ENCODE data around the gene POU2F2. TPM values are rescaled to one million over a fixed set of nuclear protein-coding genes. Genes with fewer than 3 reads are reported as not detected.

The POU2F2 gene
- total and polyA plus RNA-seq, 2 donors (not counting 3 experiments of a cell fraction or from before 2014, with no cell fraction given): 4.0 to 4.1 TPM

DNA sequence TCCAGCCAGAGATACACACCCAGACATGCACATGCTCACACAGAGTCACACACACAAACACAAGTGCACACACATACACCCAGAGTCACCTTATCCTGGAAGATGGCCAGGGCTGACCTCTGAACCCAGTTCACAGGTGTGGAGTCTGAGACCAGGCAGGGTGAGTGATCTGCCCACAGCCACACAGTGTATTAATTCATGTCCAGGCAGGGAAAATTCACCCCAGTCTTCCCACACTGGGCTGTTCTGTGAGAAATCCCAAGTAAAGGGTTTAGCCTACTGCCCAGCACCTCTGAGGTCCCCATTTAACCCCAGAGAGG is 2.0 kb downstream of the POU2F2 start:
- DNase-seq (ENCODE audit: low read depth, low spot score): no peak
- Histone ChIP-seq H4K20me1 (replicated peaks; ENCODE audit: control insufficient read depth, extremely low read depth, insufficient read depth, low read length) (no peaks in the 10 kb centered on the region), H2AFZ (ENCODE audit: low read depth, low read length) (no peak overlapping the region), H3K9me1 (replicated peaks; ENCODE audit: control insufficient read depth, extremely low read depth, insufficient read depth, low read length) (no peaks in the 10 kb centered on the region), H3K79me2 (ENCODE audit: control insufficient read depth, insufficient read depth, low read length) (no peaks in the 10 kb centered on the region), H3K4me2 (ENCODE audit: insufficient read depth, low read length) (no peak overlapping the region), H3K27me3 (ENCODE audit: control insufficient read depth in 2 of 2, insufficient read depth in 2 of 2, low read length in 2 of 2) (no peaks in the 10 kb centered on the region), H3K4me3 (replicated peaks in 1 of 3; ENCODE audit: insufficient read depth in 1 of 3, low read depth in 1 of 3, low read length in 3 of 3) (no peak overlapping the region), H3K27ac (ENCODE audit: insufficient read depth, low read depth, low read length) (no peak overlapping the region), H3K36me3 (ENCODE audit: control insufficient read depth in 2 of 2, extremely low read depth in 1 of 2, insufficient read depth in 2 of 2, low read length in 2 of 2) (no peaks in the 10 kb centered on the region), H3K9ac (replicated peaks; ENCODE audit: extremely low read depth, insufficient read depth, low read length) (no peak overlapping the region), H3K9me3 (replicated peaks; ENCODE audit: control insufficient read depth, insufficient read depth, low read length) (no peaks in the 10 kb centered on the region), H3K4me1 (ENCODE audit: control insufficient read depth, extremely low read depth, insufficient read depth, low read length) (peaks cover 6% of the 10 kb centered on the region)
- no TSS peak for BruUV-seq (replicated peaks)
- dilution Hi-C loops (cut with MboI; ENCODE audit: extremely low pct_ligation_motif_present, low sequenced_read_pairs) (no loop called here), intact Hi-C loops (cut with micrococcal nuclease) (loop anchor here (5.0 kb wide), 1 partner anchor 267 kb away; no protein-coding TSS in a partner anchor)
- ChIA-PET CTCF (interaction anchor here (4.1 kb wide), 1 partner anchor 22 kb away, joined by 20 read pairs; no protein-coding TSS in a partner anchor), POLR2A (no interaction called here)
- TF ChIP-seq MYC (IDR thresholded peaks at IDR 0.05; ENCODE audit: low read depth, low read length): no peak
- TF ChIP-seq POLR2A (IDR thresholded peaks at IDR 0.05; ENCODE audit: low read depth, low read length): no peak
- TF ChIP-seq JUN (IDR thresholded peaks at IDR 0.05; ENCODE audit: borderline replicate concordance, insufficient read depth, insufficient read length, low read depth): no peak
- TF ChIP-seq POLR2AphosphoS5 (IDR thresholded peaks at IDR 0.05; ENCODE audit: insufficient read depth, low read depth, low read length): no peak
- no peak for TF ChIP-seq MAX (IDR thresholded peaks at IDR 0.05; ENCODE audit: insufficient read depth, insufficient read length)
- TF ChIP-seq EZH2 (IDR thresholded peaks at IDR 0.05; ENCODE audit: borderline replicate concordance, low read depth, low read length, severe bottlenecking): no peak
- TF ChIP-seq CTCF (IDR thresholded peaks at IDR 0.05; ENCODE audit: extremely low read depth in 1 of 2, insufficient read depth in 1 of 2, low read depth in 1 of 2, low read length in 2 of 2): no peak
- TF ChIP-seq FOS (IDR thresholded peaks at IDR 0.05; ENCODE audit: borderline replicate concordance, insufficient read depth, low read length): no peak
- TF ChIP-seq GATA2 (IDR thresholded peaks at IDR 0.05; ENCODE audit: insufficient read depth, insufficient read length, low read depth, low read length): no peak
- no peak for FAIRE-seq
